ENCODE measurements around the gene PFKFB1. TPM values are rescaled to one million over a fixed set of nuclear protein-coding genes. Genes with fewer than 3 reads are reported as not detected.

The PFKFB1 gene
- total and polyA plus RNA-seq, 9 of the 15 experiments (the other 6 are each of a cell fraction or from before 2014, with no cell fraction given) = 0.07 to 0.24 (median 0.15) TPM; not detected in 2

- no peak for TF ChIP-seq AFF1 (IDR thresholded peaks at IDR 0.05; ENCODE audit: low read depth in 1 of 2, partially characterized antibody in 2 of 2)
Observed at GRCh38 chrX:54894159-54894558, 99.8 kb downstream of the PFKFB1 start (continued).

GRCh38 chrX:54891573-54891972, 102.4 kb downstream of the PFKFB1 start:
- no peaks in the 10 kb centered on the region for H3K79me2 ChIP-seq (ENCODE audit: control insufficient read depth, insufficient read depth, low read length)
- no peaks in the 10 kb centered on the region for H3K36me3 ChIP-seq (ENCODE audit: control insufficient read depth, insufficient read depth, low read length)
- H3K9ac ChIP-seq (ENCODE audit: insufficient read depth in 1 of 2, low read depth in 2 of 2, low read length in 2 of 2) = no peak overlapping the region
- ATAC-seq (peak; percentile 81), FAIRE-seq (no peak), DNase-seq (ENCODE audit: extremely low read depth in 1 of 4, low spot score in 3 of 4) (peak; percentile 16 to 58 (median 17))
- H3K9me3 ChIP-seq (replicated peaks; ENCODE audit: control insufficient read depth, insufficient read depth, low read depth, low read length) = no peaks in the 10 kb centered on the region
- BruUV-seq (replicated peaks) = no TSS peak
- WGBS (ENCODE audit: insufficient coverage, low coverage, missing lambda C conversion rate) = 13% methylated on average over 3 of the region's 3 CpGs
- no peak overlapping the region for H3K4me2 ChIP-seq (ENCODE audit: insufficient read depth, low read length)
- H3K9me1 ChIP-seq (ENCODE audit: control insufficient read depth, insufficient read depth, low read length) = no peaks in the 10 kb centered on the region
- no peaks in the 10 kb centered on the region for H3K4me1 ChIP-seq (replicated peaks in 1 of 2; ENCODE audit: control insufficient read depth in 2 of 2, insufficient read depth in 2 of 2, low read length in 2 of 2)
- in situ Hi-C loops (cut with MboI) (loop anchor here (5.0 kb wide), 1 partner anchor 271 kb away; no protein-coding TSS in a partner anchor), intact Hi-C loops (cut with micrococcal nuclease) (loop anchor here (10.0 kb wide), 1 partner anchor 163 kb away; no protein-coding TSS in a partner anchor)
- ChIA-PET CTCF (ENCODE audit: low intra/inter-chr PET ratio) (no interaction called here), POLR2A (no interaction called here)
- H4K20me1 ChIP-seq (replicated peaks; ENCODE audit: control insufficient read depth, insufficient read depth, low read length) = no peaks in the 10 kb centered on the region
- H3K27me3 ChIP-seq (ENCODE audit: control insufficient read depth in 2 of 2, insufficient read depth in 2 of 2, low read length in 2 of 2) = no peaks in the 10 kb centered on the region
- no peak overlapping the region for H2AFZ ChIP-seq (ENCODE audit: low read depth, low read length)
- no peak overlapping the region for H3K27ac ChIP-seq (ENCODE audit: extremely low read depth, low read depth, low read length)
- no peak overlapping the region for H3K4me3 ChIP-seq
- TF ChIP-seq ZNF3 (CRISPR knock-in tag; IDR thresholded peaks at IDR 0.05) (no peak), DEAF1 (CRISPR knock-in tag; IDR thresholded peaks at IDR 0.05) (0 out of 2 replicates have a peak, but pooled peaks have one; percentile 17), REST (IDR thresholded peaks at IDR 0.05; ENCODE audit: borderline replicate concordance) (peak; percentile 70), REST (CRISPR knock-in tag; IDR thresholded peaks at IDR 0.05; ENCODE audit: low read depth) (no peak), SMC3 (conservative IDR thresholded peaks at IDR 0.05; ENCODE audit: insufficient read depth, low read depth, low read length) (0 out of 2 replicates have a peak, but pooled peaks have one; percentile 37)

Data from K562 (cell line).